Measurements from ENCODE around the gene GIMAP5. TPM values are rescaled to one million over a fixed set of nuclear protein-coding genes. Genes with fewer than 3 reads are reported as not detected.

The GIMAP5 gene
- total RNA-seq, 1 experiment from 2014 or later, result not detected

DNA sequence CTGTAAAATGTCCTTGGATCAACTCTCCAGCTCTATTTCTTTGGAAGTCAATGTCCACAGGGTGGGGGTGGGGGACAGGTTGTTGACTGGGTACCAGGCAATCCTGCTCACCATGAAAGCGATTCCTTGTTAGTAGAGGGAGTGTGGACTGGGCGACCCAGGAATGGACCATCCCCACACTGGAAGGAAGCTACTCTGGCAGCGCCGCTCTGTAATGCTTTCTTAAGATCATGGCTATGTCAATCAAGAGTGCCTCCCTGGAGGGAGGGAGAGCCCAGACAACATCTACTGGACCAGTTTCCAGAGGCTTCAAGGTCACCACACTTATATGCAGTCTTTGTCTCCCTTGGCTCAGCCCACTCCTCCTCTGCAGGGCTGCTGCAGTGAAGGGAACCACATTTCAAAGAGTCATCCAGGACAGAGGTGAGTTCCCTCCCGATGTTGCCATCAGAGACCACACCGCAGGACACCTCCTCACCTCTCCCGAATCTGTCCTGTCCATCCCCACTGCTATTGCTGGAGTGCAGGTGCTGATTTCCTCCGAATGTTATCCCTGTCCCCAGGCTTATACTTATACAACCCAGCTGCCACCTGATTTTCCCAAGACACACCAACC lies 6.9 kb downstream of the GIMAP5 start:
- no peak overlapping the region for H2AK5ac ChIP-seq (ENCODE audit: insufficient read length, low read length)
- no peak overlapping the region for H3K56ac ChIP-seq (ENCODE audit: insufficient read length, low read depth, low read length)
- H3K9me3 ChIP-seq (ENCODE audit: control insufficient read depth, low read depth, low read length), result no peaks in the 10 kb centered on the region
- no peaks in the 10 kb centered on the region for H4K20me1 ChIP-seq (ENCODE audit: control insufficient read depth, insufficient read depth, insufficient read length)
- no peak overlapping the region for H4K8ac ChIP-seq (replicated peaks; ENCODE audit: insufficient read length, low read depth, low read length)
- no peaks in the 10 kb centered on the region for H3K36me3 Mint-ChIP-seq (ENCODE audit: insufficient read depth in 1 of 3, low read depth in 3 of 3)
- no peak overlapping the region for H3K4me3 Mint-ChIP-seq
- no peak overlapping the region for H3K9ac ChIP-seq (ENCODE audit: extremely low read depth, insufficient read length, low read length)
- no peak overlapping the region for H3T11ph ChIP-seq (ENCODE audit: low read length)
- H3K79me2 ChIP-seq (ENCODE audit: insufficient read depth, low read length), result no peaks in the 10 kb centered on the region
- H3K23ac ChIP-seq (ENCODE audit: insufficient read length, low read depth, low read length), result no peak overlapping the region
- H2AFZ ChIP-seq (ENCODE audit: low read length), result no peak overlapping the region
- peaks cover 70% of the 10 kb centered on the region for H3K27me3 ChIP-seq (ENCODE audit: insufficient read depth, low read length)
- H3K79me1 ChIP-seq (ENCODE audit: insufficient read depth, low read depth, low read length, poor library complexity, severe bottlenecking), result no peaks in the 10 kb centered on the region
- no peak overlapping the region for H3K27ac ChIP-seq (ENCODE audit: insufficient read length, low read depth, low read length)
- H3K4me1 Mint-ChIP-seq, result no peaks in the 10 kb centered on the region
- DNase-seq, result no peak
- H3K4ac ChIP-seq (ENCODE audit: low read depth, low read length), result no peak overlapping the region
- no peaks in the 10 kb centered on the region for H3K23me2 ChIP-seq (ENCODE audit: insufficient read length, low read depth, low read length, poor library complexity, severe bottlenecking)
- H2BK20ac ChIP-seq (ENCODE audit: low read depth, low read length, poor library complexity, severe bottlenecking), result no peak overlapping the region
- no peak overlapping the region for H2BK12ac ChIP-seq (ENCODE audit: insufficient read length, low read depth, low read length)
- TF ChIP-seq, protein P1, sequence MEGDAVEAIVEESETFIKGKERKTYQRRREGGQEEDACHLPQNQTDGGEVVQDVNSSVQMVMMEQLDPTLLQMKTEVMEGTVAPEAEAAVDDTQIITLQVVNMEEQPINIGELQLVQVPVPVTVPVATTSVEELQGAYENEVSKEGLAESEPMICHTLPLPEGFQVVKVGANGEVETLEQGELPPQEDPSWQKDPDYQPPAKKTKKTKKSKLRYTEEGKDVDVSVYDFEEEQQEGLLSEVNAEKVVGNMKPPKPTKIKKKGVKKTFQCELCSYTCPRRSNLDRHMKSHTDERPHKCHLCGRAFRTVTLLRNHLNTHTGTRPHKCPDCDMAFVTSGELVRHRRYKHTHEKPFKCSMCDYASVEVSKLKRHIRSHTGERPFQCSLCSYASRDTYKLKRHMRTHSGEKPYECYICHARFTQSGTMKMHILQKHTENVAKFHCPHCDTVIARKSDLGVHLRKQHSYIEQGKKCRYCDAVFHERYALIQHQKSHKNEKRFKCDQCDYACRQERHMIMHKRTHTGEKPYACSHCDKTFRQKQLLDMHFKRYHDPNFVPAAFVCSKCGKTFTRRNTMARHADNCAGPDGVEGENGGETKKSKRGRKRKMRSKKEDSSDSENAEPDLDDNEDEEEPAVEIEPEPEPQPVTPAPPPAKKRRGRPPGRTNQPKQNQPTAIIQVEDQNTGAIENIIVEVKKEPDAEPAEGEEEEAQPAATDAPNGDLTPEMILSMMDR (conservative IDR thresholded peaks at IDR 0.05), result no peak
- H2BK5ac ChIP-seq (ENCODE audit: insufficient read length, low read length), result no peak overlapping the region
- no peak overlapping the region for H3K27ac Mint-ChIP-seq
- no peak overlapping the region for H3K4me2 ChIP-seq (ENCODE audit: insufficient read depth, insufficient read length, low read length)
- H3K18ac ChIP-seq (ENCODE audit: insufficient read length, low read depth, low read length), result no peak overlapping the region
- H4K91ac ChIP-seq (ENCODE audit: insufficient read length, low read depth, low read length), result no peak overlapping the region
- WGBS (ENCODE audit: extremely low coverage, insufficient read length, low lambda C conversion rate), result no CpG with 5 or more reads among the region's 8 CpGs
- H2BK15ac ChIP-seq (ENCODE audit: low read depth, low read length), result no peak overlapping the region
- peaks cover 100% of the 10 kb centered on the region for H3K27me3 Mint-ChIP-seq (ENCODE audit: low read depth)
- H3K4me1 ChIP-seq (ENCODE audit: insufficient read depth, low read length), result no peaks in the 10 kb centered on the region
- H3K9me3 Mint-ChIP-seq, result peaks cover 3% of the 10 kb centered on the region in 2 experiments
- H4K5ac ChIP-seq (ENCODE audit: insufficient read length, low read depth, low read length), result no peak overlapping the region
- H3K14ac ChIP-seq (ENCODE audit: insufficient read depth, low read length), result no peak overlapping the region
- no peak overlapping the region for H2BK120ac ChIP-seq (ENCODE audit: low read depth, low read length, poor library complexity, severe bottlenecking)
